MM.1S (cell line): Measurements from ENCODE around the gene PTPRO.

Experiments used
- CTCF ChIP-seq: fragments of 300-600 bp; sonication (generic); IDR thresholded peaks from 2 replicates; pipeline ENCODE4 v1.5.1; 2016; ENCODE audit warnings: antibody characterized with exemption, low read length, mixed read lengths
- EZH2 ChIP-seq: fragments of 300-600 bp; sonication (generic); optimal IDR thresholded peaks from 2 replicates; pipeline ENCODE3; 2017; ENCODE audit warnings: low read depth, mild to moderate bottlenecking, antibody characterized with exemption, low read length, mixed read lengths
- EZH2phosphoT487 ChIP-seq: fragments of 300-600 bp; sonication (generic); IDR thresholded peaks from 2 replicates; pipeline ENCODE4 v1.6.1; 2018; ENCODE audit warnings: antibody characterized with exemption, low read length

GRCh38 chr12:15372352-15372751, 50.0 kb downstream of the PTPRO start:
- TF ChIP-seq CTCF (no peak), EZH2phosphoT487 (no peak), EZH2 (no peak)
